RWPE1 (cell line): ENCODE measurements around the gene RPUSD4.

Experiments used
- CTCF ChIA-PET: fragments of 350-600 bp; sonication (Branson Sonifier 250); formaldehyde crosslinking; extraction: SDS; loops from one replicate; lab custom pipeline; 2021; lab: Yijun Ruan, JAX
- POLR2A ChIA-PET: fragments of 400-600 bp; formaldehyde crosslinking; extraction: SDS; loops from one replicate; lab custom pipeline; 2020; ENCODE audit warnings: antibody characterized with exemption; ENCODE audit not compliant: low non-redundant PET; lab: Yijun Ruan, JAX
- DNase-seq: peaks from one replicate; pipeline ENCODE4 v3.0.0; 2012; ENCODE audit warnings: low spot score
- H3K27ac ChIP-seq: fragments of 450-650 bp; 2 replicates; pipeline ENCODE4 v1.5.1; 2017
- TF ChIP-seq, protein P1 (sequence below): fragments of 450-650 bp; conservative IDR thresholded peaks from 2 replicates; pipeline ENCODE4 v1.5.1; 2017; ENCODE audit warnings: low read depth, mild to moderate bottlenecking

Gene RPUSD4

DNA sequence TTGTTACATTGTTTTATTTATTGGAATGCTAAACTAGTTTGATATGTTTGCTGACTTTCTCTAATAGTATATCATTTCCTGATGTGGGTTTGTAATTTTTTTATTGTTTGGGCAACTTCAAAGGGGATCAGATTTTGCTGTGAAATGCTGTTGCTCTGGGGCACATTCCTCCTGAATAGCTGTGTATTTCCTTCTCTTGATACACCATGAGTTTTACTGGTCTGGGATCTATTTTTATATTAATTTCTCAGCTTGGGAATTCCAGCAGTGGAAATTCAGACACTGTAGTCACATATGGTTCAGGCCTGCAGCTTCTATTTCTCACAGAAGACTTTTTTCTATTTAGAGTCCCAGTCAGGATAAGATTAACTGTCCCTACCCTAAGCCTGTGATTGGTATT lies 58.9 kb downstream of the RPUSD4 start:
- ChIA-PET CTCF (no interaction called here), POLR2A (no interaction called here)
- no peak for DNase-seq
- no peak overlapping the region for H3K27ac ChIP-seq
- TF ChIP-seq, protein P1, sequence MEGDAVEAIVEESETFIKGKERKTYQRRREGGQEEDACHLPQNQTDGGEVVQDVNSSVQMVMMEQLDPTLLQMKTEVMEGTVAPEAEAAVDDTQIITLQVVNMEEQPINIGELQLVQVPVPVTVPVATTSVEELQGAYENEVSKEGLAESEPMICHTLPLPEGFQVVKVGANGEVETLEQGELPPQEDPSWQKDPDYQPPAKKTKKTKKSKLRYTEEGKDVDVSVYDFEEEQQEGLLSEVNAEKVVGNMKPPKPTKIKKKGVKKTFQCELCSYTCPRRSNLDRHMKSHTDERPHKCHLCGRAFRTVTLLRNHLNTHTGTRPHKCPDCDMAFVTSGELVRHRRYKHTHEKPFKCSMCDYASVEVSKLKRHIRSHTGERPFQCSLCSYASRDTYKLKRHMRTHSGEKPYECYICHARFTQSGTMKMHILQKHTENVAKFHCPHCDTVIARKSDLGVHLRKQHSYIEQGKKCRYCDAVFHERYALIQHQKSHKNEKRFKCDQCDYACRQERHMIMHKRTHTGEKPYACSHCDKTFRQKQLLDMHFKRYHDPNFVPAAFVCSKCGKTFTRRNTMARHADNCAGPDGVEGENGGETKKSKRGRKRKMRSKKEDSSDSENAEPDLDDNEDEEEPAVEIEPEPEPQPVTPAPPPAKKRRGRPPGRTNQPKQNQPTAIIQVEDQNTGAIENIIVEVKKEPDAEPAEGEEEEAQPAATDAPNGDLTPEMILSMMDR: no peak

DNA sequence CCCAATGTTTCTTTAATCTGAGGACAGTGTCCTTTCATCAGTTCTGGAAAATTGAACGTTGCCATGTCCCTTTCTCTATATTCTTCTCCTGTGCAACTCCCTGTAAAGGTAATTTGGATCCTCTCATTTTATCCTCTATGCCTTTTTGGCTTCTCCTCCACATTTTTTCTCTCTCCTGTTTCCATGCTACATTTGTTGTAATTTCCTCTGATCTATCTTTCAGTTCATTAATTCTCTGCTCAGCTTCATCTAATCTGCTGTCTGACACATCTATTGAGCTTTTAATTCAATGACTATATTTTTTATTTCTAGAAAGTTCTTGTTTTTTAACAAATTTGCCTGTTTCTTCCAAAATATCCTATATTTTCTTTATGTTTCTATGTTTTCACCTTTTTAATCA lies 59.3 kb downstream of the RPUSD4 start:
- TF ChIP-seq, protein P1: no peak
- H3K27ac ChIP-seq: no peak overlapping the region
- POLR2A ChIA-PET: no interaction called here
- CTCF ChIA-PET: no interaction called here
- no peak for DNase-seq
